NCI-H748 treated with DMSO at 0.1 percent for 48 hours (cell line): ENCODE results near the gene TLR9.
"Not testable (repeated sequence)": the region's sequence is repeated elsewhere in the genome, so short reads cannot be mapped to it uniquely, and the experiment has no call there.

ENCODE experiments used
- DNase-seq: peaks from one replicate; lab custom pipeline; 2025; lab: John Stamatoyannopoulos, UW

Gene TLR9, protein sequence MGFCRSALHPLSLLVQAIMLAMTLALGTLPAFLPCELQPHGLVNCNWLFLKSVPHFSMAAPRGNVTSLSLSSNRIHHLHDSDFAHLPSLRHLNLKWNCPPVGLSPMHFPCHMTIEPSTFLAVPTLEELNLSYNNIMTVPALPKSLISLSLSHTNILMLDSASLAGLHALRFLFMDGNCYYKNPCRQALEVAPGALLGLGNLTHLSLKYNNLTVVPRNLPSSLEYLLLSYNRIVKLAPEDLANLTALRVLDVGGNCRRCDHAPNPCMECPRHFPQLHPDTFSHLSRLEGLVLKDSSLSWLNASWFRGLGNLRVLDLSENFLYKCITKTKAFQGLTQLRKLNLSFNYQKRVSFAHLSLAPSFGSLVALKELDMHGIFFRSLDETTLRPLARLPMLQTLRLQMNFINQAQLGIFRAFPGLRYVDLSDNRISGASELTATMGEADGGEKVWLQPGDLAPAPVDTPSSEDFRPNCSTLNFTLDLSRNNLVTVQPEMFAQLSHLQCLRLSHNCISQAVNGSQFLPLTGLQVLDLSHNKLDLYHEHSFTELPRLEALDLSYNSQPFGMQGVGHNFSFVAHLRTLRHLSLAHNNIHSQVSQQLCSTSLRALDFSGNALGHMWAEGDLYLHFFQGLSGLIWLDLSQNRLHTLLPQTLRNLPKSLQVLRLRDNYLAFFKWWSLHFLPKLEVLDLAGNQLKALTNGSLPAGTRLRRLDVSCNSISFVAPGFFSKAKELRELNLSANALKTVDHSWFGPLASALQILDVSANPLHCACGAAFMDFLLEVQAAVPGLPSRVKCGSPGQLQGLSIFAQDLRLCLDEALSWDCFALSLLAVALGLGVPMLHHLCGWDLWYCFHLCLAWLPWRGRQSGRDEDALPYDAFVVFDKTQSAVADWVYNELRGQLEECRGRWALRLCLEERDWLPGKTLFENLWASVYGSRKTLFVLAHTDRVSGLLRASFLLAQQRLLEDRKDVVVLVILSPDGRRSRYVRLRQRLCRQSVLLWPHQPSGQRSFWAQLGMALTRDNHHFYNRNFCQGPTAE

GRCh38 chr3:52225452-52226228, at the start of gene TLR9:
Gene TLR9 (minus strand): TSS chr3:52225645. CDS start chr3:52225529, 116 bp downstream.
- DNase-seq, result no peak

GRCh38 chr3:52274781-52275180, 49.3 kb upstream of the TLR9 start:
- not testable (repeated sequence) for DNase-seq

GRCh38 chr3:52272831-52273230, 47.4 kb upstream of the TLR9 start:
- DNase-seq, result no peak

GRCh38 chr3:52272172-52272571, 46.7 kb upstream of the TLR9 start:
- not testable (repeated sequence) for DNase-seq

GRCh38 chr3:52270252-52270754, 44.9 kb upstream of the TLR9 start:
- DNase-seq, result no peak

DNA sequence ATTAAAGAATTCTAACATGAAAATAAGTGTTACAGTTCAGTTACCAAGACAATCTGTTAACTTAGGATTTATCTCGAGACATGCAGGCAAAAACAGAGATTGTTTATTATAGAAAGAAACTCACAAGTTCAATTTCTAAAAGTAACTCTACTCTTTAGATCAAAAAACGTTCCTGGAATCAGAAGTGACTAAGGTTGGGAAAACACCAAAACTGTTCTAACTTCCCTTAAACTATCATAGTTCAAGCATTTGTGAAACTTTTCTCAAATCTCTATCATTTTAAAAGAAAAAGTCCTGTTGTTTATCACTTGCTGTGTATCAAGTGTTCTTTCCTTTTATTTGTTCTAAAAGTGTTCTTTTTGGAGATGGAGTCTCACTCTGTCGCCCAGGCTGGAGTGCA, 44.3 kb upstream of the TLR9 start:
- DNase-seq, result no peak

DNA sequence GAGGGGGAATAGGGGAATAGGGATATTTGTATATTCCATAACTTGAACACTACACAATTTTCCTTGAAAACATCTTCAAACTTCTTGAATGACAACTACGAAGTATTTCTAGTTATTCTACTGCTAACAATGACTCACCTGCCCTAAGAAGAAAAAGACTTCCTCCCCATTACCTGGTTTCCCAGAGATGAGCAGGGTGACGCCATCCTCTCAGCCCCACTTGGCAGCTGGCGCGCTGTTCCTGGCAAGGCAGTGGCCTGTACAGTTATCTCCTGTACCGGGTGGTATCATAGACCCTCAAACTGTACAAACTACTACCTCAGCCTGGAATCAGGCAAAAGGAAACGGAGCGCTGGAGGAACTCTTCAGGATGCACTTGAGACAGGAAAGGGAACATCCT, 42.6 kb upstream of the TLR9 start:
- no peak for DNase-seq

DNA sequence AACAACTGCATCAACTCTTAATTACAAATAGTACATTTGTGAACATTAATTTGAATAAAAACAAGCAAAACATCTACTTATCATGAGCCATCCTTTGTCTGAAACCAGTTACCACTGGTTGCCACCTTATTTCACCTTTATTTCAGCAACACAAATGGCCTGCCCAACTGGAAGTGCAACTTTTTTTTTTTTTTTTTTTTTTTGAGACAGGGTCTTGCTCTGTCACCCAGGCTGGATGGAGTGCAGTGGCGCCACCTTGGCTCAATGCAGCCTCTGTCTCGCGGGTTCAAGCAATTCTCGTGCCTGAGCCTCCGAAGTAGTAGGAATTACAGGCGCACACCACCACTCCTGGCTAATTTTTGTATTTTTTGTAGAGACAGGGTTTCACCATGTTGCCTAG, 39.9 kb upstream of the TLR9 start:
- DNase-seq, result no peak

GRCh38 chr3:52262447-52262846, 37.0 kb upstream of the TLR9 start:
- DNase-seq, result no peak

- no peak for DNase-seq
Observed at GRCh38 chr3:52259448-52259847, 34.0 kb upstream of the TLR9 start.

- no peak for DNase-seq
Observed at GRCh38 chr3:52259035-52259434, 33.6 kb upstream of the TLR9 start.

GRCh38 chr3:52257911-52258310, 32.5 kb upstream of the TLR9 start:
- DNase-seq, result no peak

DNA sequence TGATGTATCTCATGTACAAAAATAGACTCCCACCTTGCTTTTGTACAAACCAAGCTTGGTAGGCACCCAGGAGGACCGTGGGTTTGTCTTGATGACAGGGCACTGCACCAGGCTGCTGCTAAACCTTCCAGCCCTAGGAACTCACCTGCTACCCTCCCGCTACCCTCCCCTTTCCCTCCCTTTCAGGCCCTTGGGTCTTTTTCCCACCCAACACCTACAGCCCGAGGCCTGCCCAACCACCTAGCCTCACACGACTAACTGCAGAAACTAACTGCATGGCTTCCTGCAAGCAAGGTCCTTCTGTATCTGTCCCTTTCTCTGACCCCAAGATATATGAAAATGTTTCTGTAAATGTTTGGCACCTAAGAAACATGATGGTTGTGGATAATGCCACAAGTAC, 31.2 kb upstream of the TLR9 start:
- DNase-seq, result no peak

DNA sequence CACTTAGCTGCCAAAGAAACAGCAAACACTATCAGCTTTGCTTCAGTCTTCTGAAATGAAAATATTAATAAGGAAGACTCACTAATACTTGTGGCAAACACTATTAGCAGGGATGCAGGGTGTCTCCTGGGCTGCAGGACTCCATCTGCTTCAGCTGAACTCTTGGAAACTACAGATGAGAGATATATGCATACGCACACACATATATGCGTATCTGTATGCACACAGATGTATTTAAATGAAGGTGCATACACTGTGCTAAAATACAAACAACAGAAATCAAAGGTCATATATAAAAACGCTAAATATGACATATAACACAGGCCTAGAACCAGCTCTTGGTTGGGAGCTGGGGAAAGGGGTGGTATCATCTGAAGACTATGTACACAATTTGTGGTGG, 30.7 kb upstream of the TLR9 start:
- DNase-seq, result no peak

DNA sequence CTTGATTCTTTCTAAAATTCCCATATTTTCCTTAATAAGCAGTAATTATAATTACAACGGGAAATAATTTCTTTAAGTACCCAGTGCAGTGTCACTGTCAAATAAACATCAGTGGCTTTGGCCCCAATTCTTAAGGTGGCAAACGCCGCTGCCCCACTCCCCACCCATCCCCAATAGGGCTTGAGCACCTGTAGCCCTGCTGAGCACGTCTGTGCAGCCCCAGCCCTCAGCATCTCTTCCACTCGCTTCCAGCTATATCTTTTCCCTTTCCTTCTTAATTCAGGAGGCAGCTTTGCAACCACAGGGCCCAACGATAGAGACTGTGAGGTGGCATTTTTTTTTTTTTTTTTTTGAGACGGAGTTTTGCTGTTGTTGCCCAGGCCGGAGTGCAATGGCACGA, 29.2 kb upstream of the TLR9 start:
- no peak for DNase-seq

DNA sequence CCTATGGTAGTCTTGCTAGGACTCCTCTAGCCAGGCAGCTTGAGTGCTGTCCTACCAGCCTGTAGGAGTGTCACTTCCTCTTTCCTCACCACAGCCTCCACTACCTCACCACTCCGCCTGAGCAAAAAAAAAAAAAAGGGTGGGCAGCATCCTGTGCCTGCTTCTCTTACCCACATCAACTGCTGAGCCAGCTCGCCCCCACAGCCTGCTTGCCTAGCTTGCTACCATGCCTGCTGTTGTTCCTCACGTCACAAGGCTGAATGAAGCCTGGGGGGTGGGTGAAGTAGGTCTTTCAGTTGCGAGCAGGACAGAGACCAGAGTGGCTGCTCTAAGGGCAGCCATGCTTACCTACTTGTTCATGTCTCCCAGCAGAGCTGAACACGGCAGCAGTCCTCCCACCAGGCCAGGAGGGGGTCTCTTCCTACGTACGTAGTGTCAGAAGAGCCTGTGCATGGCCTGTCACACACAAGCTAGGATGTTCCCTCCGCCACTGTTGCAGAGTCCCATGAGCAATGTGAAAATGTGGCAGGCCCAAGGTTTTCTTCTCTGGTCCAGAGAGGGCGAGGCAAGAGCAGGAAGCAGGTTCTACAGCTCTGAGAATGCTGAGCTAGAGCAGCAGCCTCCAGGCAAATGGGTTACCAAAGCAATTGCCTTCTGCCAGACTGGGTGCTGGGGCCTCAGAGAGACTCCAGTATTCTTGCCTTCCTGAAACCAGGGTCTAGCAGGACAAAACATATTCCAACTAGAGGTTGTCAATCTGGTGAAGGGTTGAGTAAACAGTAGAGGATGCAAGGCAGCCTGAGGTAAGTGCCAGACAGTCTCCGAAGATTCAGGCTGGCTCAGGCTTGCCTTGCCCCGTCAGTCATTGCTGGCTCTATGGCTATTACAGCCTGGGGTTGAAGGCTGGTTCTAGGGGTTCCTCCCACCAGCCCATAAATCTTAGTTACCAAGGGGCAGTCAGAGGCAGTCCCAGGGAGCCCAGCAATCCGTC, 28.2 kb upstream of the TLR9 start:
- DNase-seq, result no peak

- no peak for DNase-seq
Observed at GRCh38 chr3:52250122-52250521, 24.7 kb upstream of the TLR9 start.

DNA sequence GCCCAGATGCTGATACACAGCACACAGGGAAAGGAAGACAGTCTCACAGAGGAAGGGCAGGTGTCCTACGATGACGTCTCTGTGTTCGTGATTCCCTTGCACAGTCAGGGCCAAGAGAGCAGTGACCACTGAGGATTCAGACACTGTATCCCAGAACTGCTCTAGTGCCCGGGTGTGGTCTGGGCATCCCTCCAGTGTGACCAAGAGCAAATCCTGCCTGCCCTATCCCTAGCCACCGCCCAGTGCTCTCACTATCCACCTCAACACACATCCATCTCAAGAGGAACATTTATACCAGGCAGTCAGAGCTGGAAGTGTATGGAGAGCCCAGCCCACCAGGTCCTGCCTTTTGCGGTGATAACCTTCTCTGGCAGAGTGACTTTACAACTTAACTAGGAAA, 24.2 kb upstream of the TLR9 start:
- DNase-seq, result no peak

DNA sequence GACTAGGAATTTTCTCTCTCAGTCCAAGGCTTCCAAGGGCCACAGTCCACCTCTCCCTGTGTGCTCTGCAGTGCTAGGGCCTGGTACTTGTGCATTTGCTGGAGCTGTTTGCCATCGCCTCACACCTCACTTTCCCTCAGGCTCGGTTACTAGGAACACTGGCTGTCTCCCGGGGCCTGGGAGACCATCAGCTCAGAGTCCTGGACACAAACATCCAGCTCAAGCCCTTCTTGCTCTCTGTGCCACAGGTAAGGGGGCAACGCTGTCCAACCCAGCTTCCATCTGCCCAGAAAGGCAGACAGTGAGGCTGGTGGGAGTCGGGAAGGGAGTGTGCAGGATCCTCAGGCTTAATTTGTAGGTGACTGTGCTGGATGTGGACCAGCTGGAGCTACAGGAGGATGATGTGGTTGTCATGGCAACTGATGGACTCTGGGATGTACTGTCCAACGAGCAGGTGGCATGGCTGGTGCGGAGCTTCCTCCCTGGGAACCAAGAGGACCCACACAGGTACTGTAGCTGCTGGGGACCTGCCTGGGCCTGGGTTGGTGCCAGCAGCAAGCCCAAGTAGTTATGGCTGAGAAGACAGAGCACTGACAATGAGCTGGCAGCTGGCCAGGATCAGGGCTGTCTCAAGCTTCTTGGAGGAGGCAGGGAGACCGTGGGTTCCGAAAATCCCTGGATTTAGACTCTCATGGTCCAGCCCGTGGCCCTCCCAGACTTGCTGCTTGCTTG, 23.5 kb upstream of the TLR9 start:
- DNase-seq, result no peak

GRCh38 chr3:52248165-52248541, 22.7 kb upstream of the TLR9 start:
- no peak for DNase-seq
